ENCODE measurements around the gene MTCL1.

MTCL1 gene

DNA sequence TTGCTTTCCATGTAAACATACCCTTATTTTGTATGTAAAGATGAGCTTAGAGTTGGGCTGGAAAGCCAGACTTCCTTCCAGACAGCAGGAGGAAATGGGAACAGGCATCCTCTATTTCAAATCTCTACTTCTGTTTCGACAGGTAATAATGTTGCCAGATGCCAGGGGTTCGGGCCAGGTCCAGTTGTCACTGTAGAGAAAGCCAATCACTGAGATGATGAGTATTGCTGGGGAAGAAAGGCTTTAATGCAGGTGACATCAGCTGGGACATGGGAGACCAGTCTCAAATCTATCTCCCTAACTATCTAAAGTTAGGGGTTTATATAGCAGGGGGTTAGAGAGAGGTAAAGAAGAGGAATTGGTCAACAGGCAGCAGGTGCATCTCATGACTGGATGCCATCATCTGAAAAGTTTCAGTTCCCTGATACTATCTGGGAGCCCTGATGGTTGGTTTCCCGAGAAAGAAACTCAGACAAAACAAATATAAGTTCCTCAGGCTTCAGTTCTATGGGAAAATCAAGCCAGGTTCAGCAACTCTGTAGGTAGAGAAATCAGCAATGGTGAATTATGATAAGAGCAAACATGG lies 9.3 kb upstream of the MTCL1 start:
- no peaks in the 10 kb centered on the region for H3K4me1 Mint-ChIP-seq
- peaks cover 23% of the 10 kb centered on the region for H3K27me3 Mint-ChIP-seq
- H3K27ac Mint-ChIP-seq (ENCODE audit: low read depth): no peak overlapping the region
- ATAC-seq (replicated peaks; ENCODE audit: extremely low read depth, poor library complexity, severe bottlenecking) (no peak), DNase-seq (ENCODE audit: low spot score in 2 of 2) (no peak)
- H3K36me3 Mint-ChIP-seq (ENCODE audit: insufficient read depth): peaks cover 3% of the 10 kb centered on the region
- no peaks in the 10 kb centered on the region for H3K9me3 Mint-ChIP-seq
- H3K4me3 Mint-ChIP-seq: no peak overlapping the region

- no peaks in the 10 kb centered on the region for H3K9me3 Mint-ChIP-seq
- no peaks in the 10 kb centered on the region for H3K4me1 Mint-ChIP-seq
- peaks cover 24% of the 10 kb centered on the region for H3K27me3 Mint-ChIP-seq
- peaks cover 3% of the 10 kb centered on the region for H3K36me3 Mint-ChIP-seq (ENCODE audit: insufficient read depth)
- no peak overlapping the region for H3K27ac Mint-ChIP-seq (ENCODE audit: low read depth)
- H3K4me3 Mint-ChIP-seq: no peak overlapping the region
- DNase-seq (ENCODE audit: low spot score in 2 of 2): peak; percentile 47 to 74
- peak; percentile 78 for ATAC-seq (replicated peaks; ENCODE audit: extremely low read depth, poor library complexity, severe bottlenecking)
These were observed 8.6 kb upstream of the MTCL1 start for GRCh38 chr18:8696749-8697211.

- Mint-ChIP-seq H3K27ac (ENCODE audit: low read depth) (no peak overlapping the region), H3K9me3 (no peaks in the 10 kb centered on the region), H3K27me3 (peaks cover 48% of the 10 kb centered on the region), H3K4me1 (peaks cover 4% of the 10 kb centered on the region), H3K4me3 (no peak overlapping the region), H3K36me3 (ENCODE audit: insufficient read depth) (peaks cover 3% of the 10 kb centered on the region)
- ATAC-seq (replicated peaks; ENCODE audit: extremely low read depth, poor library complexity, severe bottlenecking) (no peak), DNase-seq (ENCODE audit: low spot score in 2 of 2) (no peak)
These were observed 6.2 kb upstream of the MTCL1 start for GRCh38 chr18:8699126-8699525.

GRCh38 chr18:8699948-8700347 lies 5.4 kb upstream of the MTCL1 start:
- H3K27ac Mint-ChIP-seq (ENCODE audit: low read depth): no peak overlapping the region
- H3K27me3 Mint-ChIP-seq: peaks cover 51% of the 10 kb centered on the region
- H3K9me3 Mint-ChIP-seq: no peaks in the 10 kb centered on the region
- peaks cover 3% of the 10 kb centered on the region for H3K36me3 Mint-ChIP-seq (ENCODE audit: insufficient read depth)
- DNase-seq (ENCODE audit: low spot score in 2 of 2) (no peak), ATAC-seq (replicated peaks; ENCODE audit: extremely low read depth, poor library complexity, severe bottlenecking) (no peak)
- peaks cover 12% of the 10 kb centered on the region for H3K4me1 Mint-ChIP-seq
- no peak overlapping the region for H3K4me3 Mint-ChIP-seq

GRCh38 chr18:8701546-8702118 lies 3.7 kb upstream of the MTCL1 start:
- Mint-ChIP-seq H3K4me1 (peaks cover 14% of the 10 kb centered on the region), H3K27ac (ENCODE audit: low read depth) (no peak overlapping the region), H3K9me3 (no peaks in the 10 kb centered on the region), H3K36me3 (ENCODE audit: insufficient read depth) (peaks cover 4% of the 10 kb centered on the region), H3K4me3 (no peak overlapping the region), H3K27me3 (peaks cover 55% of the 10 kb centered on the region)
- DNase-seq (ENCODE audit: low spot score in 2 of 2): no peak
- no peak for ATAC-seq (replicated peaks; ENCODE audit: extremely low read depth, poor library complexity, severe bottlenecking)

DNA sequence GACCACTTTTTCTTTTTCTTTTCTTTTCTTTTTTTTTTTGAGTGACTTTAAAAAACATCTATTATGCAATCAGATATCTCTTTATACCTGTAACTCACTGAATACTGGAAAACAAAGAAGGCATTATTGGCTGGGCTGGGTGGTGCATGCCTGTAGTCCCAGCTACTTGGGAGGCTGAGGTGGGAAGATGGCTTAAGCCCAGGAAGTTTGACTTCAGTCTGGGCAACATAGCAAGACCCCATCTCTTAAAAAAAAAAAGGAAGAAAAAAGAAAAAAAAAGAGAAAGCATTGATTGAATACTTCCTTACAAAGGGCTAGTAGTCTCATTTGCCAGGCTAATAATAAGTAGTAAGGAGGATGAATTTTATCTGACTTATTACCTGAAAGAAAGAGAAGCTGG lies 2.7 kb upstream of the MTCL1 start:
- Mint-ChIP-seq H3K27me3 (peaks cover 65% of the 10 kb centered on the region), H3K9me3 (no peaks in the 10 kb centered on the region), H3K36me3 (ENCODE audit: insufficient read depth) (peaks cover 2% of the 10 kb centered on the region), H3K4me1 (peaks cover 19% of the 10 kb centered on the region), H3K27ac (ENCODE audit: low read depth) (no peak overlapping the region), H3K4me3 (no peak overlapping the region)
- ATAC-seq (replicated peaks; ENCODE audit: extremely low read depth, poor library complexity, severe bottlenecking): no peak
- no peak for DNase-seq (ENCODE audit: low spot score in 2 of 2)

DNA sequence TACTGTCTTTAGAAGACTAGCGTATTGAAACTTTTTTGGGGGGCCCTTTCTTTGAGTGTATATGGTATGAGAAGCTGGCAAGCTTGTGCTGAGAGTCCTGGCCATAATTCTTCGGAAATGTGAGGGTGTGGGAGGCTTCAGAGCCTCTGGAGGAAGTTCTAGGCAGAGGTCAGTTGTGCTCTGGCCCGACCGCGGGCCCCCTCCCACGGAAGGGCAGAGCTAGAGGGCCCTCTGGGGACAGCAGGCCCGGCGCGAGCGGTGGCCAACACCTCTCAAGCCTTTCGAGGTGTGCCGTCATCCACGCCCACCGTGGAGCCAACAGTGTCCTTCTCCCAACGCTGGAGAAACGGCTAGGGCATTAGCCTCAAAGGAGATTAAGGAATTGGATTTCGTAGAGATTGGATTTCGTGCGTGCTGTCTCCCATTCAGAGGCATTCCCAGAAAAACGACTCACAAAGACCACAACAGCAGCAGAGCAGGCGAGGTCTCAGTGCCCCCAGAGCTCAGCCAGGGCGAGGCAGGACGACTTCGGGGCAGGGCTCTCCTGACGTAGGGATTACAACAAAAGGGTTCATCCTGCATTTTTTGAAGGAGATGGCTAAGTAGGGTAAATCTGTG lies 2.2 kb upstream of the MTCL1 start:
- no peak overlapping the region for H3K4me3 Mint-ChIP-seq
- no peak for DNase-seq (ENCODE audit: low spot score in 2 of 2)
- H3K9me3 Mint-ChIP-seq: no peaks in the 10 kb centered on the region
- H3K4me1 Mint-ChIP-seq: peaks cover 19% of the 10 kb centered on the region
- peaks cover 3% of the 10 kb centered on the region for H3K36me3 Mint-ChIP-seq (ENCODE audit: insufficient read depth)
- H3K27me3 Mint-ChIP-seq: peaks cover 70% of the 10 kb centered on the region
- H3K27ac Mint-ChIP-seq (ENCODE audit: low read depth): no peak overlapping the region
- no peak for ATAC-seq (replicated peaks; ENCODE audit: extremely low read depth, poor library complexity, severe bottlenecking)

GRCh38 chr18:8703781-8704301 lies 1.5 kb upstream of the MTCL1 start:
- peaks cover 73% of the 10 kb centered on the region for H3K27me3 Mint-ChIP-seq
- H3K4me3 Mint-ChIP-seq: peak overlapping the region; percentile 91
- peak overlapping the region; percentile 55 for H3K27ac Mint-ChIP-seq (ENCODE audit: low read depth)
- peaks cover 19% of the 10 kb centered on the region for H3K4me1 Mint-ChIP-seq
- ATAC-seq (replicated peaks; ENCODE audit: extremely low read depth, poor library complexity, severe bottlenecking) (no peak), DNase-seq (ENCODE audit: low spot score in 2 of 2) (no peak)
- peaks cover 3% of the 10 kb centered on the region for H3K36me3 Mint-ChIP-seq (ENCODE audit: insufficient read depth)
- no peaks in the 10 kb centered on the region for H3K9me3 Mint-ChIP-seq

DNA sequence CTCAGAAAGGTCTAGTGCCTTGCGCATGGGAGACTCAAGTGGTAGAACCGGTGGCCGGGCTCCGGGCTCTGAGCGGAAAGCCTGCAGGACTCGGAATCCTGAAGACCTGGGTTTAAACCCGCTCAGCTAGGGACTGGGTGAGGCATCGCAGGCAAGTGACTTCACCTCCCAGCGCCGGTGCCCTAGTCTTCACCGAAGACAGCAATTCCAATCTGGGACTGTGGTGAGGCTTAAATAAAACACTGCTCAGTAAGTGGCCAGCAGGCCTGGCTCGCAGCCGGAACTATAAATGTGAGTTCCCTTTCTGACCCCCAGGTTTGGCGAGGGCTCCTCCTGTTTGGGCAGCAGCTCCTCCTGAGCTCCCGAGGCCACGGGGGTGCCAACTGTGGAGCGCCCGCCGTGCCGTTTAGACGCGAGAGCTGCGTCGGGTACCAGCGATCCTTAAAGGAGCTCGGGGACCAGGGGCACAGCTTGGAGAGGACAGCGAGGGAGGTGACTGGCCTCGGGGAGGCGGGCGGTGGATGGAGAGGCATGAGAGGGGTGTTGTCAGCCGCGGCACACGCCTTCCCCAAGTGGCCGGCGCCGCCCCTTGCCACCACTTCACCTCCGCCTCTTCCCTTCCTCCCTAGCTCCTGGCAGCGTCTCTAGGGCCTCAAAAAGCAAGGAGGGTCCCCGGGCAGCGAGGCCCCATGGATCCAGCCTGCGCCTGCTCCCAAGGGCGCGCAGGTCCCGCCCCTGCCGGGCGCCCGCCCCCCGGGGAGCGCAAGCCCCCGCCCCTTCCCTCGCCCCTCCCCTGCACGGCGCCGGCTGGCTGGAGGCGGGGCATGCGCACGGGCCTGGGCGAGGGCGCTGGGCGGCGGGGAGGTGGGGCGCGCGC lies 757 bp upstream of the MTCL1 start:
- Mint-ChIP-seq H3K9me3 (no peaks in the 10 kb centered on the region), H3K4me1 (peaks cover 19% of the 10 kb centered on the region), H3K4me3 (peak overlapping the region; percentile 91), H3K27me3 (peaks cover 65% of the 10 kb centered on the region), H3K27ac (ENCODE audit: low read depth) (peak overlapping the region; percentile 55), H3K36me3 (ENCODE audit: insufficient read depth) (peaks cover 3% of the 10 kb centered on the region)
- peak; percentile 56 for DNase-seq (ENCODE audit: low spot score in 2 of 2)
- peak; percentile 85 for ATAC-seq (replicated peaks; ENCODE audit: extremely low read depth, poor library complexity, severe bottlenecking)

GRCh38 chr18:8705961-8706790 lies 820 bp downstream of the MTCL1 start:
- H3K36me3 Mint-ChIP-seq (ENCODE audit: insufficient read depth): peaks cover 3% of the 10 kb centered on the region
- peaks cover 57% of the 10 kb centered on the region for H3K27me3 Mint-ChIP-seq
- DNase-seq (ENCODE audit: low spot score in 2 of 2) (no peak), ATAC-seq (replicated peaks; ENCODE audit: extremely low read depth, poor library complexity, severe bottlenecking) (no peak)
- H3K4me3 Mint-ChIP-seq: peak overlapping the region; percentile 87
- H3K9me3 Mint-ChIP-seq: no peaks in the 10 kb centered on the region
- peaks cover 19% of the 10 kb centered on the region for H3K4me1 Mint-ChIP-seq
- no peak overlapping the region for H3K27ac Mint-ChIP-seq (ENCODE audit: low read depth)

DNA sequence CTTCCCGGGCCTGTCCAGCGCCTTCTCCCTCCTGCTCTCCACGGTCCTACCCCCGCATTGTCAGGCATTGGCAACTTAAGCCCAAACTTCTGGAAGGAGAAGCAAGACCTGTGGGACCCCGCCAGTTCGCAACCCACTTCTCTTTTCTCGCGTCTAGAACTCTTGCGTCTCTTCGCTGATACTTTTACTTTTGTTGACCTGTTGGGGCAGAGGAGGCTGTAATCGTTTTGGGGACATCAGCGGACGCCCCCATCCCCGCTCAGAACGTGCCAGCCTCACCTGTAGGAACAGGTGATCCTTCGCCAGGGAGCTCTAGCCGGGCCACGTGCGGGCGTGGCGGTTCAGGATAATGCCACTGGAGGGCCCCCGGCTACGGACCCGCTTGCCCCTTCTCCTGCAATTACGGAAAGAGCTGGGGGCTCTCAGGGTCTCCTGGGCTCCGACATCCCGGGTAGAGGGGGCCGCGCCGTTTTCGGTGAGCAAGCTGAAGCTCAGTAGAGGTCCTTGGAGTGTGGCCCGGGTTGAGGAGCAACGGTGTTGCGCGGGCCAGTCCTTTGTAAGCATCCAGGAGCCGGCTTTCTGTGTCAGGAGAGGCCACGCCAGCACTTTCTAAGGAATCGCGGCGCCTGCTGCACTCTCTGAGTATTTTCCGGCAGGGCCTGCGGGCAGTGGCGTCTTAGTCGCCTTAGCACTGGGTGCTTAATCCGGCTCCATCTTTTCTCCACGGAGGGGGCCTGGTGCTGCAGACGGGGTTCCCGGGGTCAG lies 1.6 kb downstream of the MTCL1 start:
- peaks cover 3% of the 10 kb centered on the region for H3K36me3 Mint-ChIP-seq (ENCODE audit: insufficient read depth)
- ATAC-seq (replicated peaks; ENCODE audit: extremely low read depth, poor library complexity, severe bottlenecking) (no peak), DNase-seq (ENCODE audit: low spot score in 2 of 2) (no peak)
- no peaks in the 10 kb centered on the region for H3K9me3 Mint-ChIP-seq
- peak overlapping the region; percentile 87 for H3K4me3 Mint-ChIP-seq
- H3K27ac Mint-ChIP-seq (ENCODE audit: low read depth): no peak overlapping the region
- peaks cover 50% of the 10 kb centered on the region for H3K27me3 Mint-ChIP-seq
- H3K4me1 Mint-ChIP-seq: peaks cover 19% of the 10 kb centered on the region
